ENCODE measurements around the gene CTNNA2.

DNA sequence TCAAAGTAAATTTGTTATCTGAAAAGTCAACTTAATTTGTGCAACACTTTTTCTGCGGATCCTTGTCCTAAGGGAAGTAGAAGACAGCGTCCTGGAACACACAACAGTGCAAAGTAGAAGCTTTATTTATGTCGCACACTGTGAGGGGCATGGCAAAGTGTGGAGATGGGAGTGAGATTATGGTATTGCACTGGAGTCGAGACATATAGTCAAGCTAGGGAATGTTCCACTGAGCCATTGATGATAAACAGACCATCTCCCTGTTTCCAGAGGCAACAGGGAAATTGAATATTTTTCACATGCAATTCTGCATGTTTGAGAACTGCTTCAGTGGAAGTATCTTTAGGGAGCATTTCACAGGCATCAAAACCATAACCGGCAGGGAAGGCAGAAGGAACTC, 745.5 kb downstream of the CTNNA2 start:
- TF ChIP-seq EGR1 (IDR thresholded peaks at IDR 0.05) = no peak
- no peak for TF ChIP-seq CEBPB (IDR thresholded peaks at IDR 0.05)
- no peak for TF ChIP-seq YY1 (IDR thresholded peaks at IDR 0.05; ENCODE audit: low read depth)
- no peak for TF ChIP-seq TAF1 (IDR thresholded peaks at IDR 0.05; ENCODE audit: low read depth)
- TF ChIP-seq EP300 (IDR thresholded peaks at IDR 0.05; ENCODE audit: borderline replicate concordance) = no peak
- TF ChIP-seq, protein P1, sequence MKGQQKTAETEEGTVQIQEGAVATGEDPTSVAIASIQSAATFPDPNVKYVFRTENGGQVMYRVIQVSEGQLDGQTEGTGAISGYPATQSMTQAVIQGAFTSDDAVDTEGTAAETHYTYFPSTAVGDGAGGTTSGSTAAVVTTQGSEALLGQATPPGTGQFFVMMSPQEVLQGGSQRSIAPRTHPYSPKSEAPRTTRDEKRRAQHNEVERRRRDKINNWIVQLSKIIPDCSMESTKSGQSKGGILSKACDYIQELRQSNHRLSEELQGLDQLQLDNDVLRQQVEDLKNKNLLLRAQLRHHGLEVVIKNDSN (IDR thresholded peaks at IDR 0.05) = no peak
- TF ChIP-seq CREB1 (IDR thresholded peaks at IDR 0.05; ENCODE audit: low read depth) = no peak
- TF ChIP-seq, protein P2, sequence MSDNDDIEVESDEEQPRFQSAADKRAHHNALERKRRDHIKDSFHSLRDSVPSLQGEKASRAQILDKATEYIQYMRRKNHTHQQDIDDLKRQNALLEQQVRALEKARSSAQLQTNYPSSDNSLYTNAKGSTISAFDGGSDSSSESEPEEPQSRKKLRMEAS (IDR thresholded peaks at IDR 0.05) = no peak
- TF ChIP-seq NFIC (IDR thresholded peaks at IDR 0.05) = no peak
- TF ChIP-seq, protein P3, sequence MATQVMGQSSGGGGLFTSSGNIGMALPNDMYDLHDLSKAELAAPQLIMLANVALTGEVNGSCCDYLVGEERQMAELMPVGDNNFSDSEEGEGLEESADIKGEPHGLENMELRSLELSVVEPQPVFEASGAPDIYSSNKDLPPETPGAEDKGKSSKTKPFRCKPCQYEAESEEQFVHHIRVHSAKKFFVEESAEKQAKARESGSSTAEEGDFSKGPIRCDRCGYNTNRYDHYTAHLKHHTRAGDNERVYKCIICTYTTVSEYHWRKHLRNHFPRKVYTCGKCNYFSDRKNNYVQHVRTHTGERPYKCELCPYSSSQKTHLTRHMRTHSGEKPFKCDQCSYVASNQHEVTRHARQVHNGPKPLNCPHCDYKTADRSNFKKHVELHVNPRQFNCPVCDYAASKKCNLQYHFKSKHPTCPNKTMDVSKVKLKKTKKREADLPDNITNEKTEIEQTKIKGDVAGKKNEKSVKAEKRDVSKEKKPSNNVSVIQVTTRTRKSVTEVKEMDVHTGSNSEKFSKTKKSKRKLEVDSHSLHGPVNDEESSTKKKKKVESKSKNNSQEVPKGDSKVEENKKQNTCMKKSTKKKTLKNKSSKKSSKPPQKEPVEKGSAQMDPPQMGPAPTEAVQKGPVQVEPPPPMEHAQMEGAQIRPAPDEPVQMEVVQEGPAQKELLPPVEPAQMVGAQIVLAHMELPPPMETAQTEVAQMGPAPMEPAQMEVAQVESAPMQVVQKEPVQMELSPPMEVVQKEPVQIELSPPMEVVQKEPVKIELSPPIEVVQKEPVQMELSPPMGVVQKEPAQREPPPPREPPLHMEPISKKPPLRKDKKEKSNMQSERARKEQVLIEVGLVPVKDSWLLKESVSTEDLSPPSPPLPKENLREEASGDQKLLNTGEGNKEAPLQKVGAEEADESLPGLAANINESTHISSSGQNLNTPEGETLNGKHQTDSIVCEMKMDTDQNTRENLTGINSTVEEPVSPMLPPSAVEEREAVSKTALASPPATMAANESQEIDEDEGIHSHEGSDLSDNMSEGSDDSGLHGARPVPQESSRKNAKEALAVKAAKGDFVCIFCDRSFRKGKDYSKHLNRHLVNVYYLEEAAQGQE (IDR thresholded peaks at IDR 0.05; ENCODE audit: low read depth) = no peak
- TF ChIP-seq RAD21 (IDR thresholded peaks at IDR 0.05; ENCODE audit: low read depth) = no peak
